ENCODE results near the gene TADA1.

DNA sequence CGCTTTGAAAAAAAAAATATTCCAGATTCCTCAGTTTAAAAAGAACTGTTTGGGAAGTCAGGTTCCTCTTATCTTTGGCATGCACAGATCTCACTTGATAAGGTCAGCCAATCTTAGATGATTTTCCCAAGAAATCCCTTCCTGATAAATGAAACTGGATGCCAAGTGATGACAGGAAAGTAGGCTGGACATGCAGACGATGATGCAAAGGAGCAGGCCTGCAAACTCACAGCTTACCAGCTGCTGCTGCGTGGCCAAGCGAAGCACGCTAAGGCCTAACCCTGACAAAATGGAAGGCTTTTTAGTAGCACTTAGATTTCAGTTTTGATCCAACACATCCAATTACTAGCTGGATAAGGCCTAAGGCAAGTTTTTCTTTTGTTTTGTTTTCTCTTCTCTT, 10.1 kb downstream of the TADA1 start:
- TF ChIP-seq EP300 (IDR thresholded peaks at IDR 0.05) (no peak), POLR2A (IDR thresholded peaks at IDR 0.05) (no peak)
- TF ChIP-seq, protein P1, sequence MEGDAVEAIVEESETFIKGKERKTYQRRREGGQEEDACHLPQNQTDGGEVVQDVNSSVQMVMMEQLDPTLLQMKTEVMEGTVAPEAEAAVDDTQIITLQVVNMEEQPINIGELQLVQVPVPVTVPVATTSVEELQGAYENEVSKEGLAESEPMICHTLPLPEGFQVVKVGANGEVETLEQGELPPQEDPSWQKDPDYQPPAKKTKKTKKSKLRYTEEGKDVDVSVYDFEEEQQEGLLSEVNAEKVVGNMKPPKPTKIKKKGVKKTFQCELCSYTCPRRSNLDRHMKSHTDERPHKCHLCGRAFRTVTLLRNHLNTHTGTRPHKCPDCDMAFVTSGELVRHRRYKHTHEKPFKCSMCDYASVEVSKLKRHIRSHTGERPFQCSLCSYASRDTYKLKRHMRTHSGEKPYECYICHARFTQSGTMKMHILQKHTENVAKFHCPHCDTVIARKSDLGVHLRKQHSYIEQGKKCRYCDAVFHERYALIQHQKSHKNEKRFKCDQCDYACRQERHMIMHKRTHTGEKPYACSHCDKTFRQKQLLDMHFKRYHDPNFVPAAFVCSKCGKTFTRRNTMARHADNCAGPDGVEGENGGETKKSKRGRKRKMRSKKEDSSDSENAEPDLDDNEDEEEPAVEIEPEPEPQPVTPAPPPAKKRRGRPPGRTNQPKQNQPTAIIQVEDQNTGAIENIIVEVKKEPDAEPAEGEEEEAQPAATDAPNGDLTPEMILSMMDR (IDR thresholded peaks at IDR 0.05) = no peak

All from tibial nerve (tissue), 4 donors.